ENCODE data around the gene ZIC5. TPM values are rescaled to one million over a fixed set of nuclear protein-coding genes. Genes with fewer than 3 reads are reported as not detected.

ZIC5 gene
- total and polyA plus RNA-seq, 9 of the 15 experiments (the other 6 are each of a cell fraction or from before 2014, with no cell fraction given): 0.57 to 2.0 (median 1.1) TPM

DNA sequence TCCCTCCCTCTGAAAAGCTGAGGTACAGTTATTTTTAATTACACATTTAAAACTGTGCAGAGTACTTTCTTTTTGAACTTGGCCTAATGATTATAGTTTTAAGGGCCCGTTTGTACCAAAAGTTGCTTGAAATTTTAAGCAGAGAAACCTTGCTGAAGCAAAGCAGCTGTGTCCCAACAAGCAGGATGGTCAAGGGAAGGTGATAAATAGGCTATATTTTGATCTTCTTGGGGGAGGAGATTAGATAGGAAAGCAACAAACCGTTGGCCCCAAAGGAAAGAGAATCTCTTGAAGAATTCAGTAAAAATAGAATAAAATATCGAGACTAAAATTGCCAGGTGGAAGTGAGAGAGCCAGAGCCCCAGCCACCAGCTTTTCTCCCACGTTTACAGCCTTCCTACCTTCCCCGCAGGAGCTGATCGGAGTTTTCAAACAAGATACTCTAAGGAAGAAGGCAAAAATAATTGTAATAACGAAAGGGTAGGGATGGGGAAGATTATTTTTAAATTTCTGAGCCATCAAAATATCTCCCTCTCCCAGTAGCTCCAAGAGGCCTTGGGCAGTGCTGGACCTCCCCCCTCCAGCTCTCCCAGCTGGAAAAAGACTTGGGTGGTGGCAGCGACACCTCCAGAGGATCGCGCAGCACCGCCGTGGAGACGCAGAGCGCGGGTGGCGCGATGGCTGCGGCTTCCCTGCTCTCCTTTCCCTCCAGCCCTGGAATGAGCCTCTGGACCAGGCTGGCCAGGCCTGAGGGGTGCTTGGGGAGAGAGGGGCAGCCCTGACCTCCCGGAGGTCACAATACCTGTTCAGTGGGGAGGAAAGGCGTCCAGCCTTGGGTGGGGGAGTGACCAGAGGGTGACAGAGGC is 15.8 kb upstream of the ZIC5 start:
- Histone ChIP-seq H3K4me3 (no peak overlapping the region), H3K9me3 (replicated peaks; ENCODE audit: control insufficient read depth, insufficient read depth, low read depth, low read length) (no peaks in the 10 kb centered on the region), H3K27me3 (ENCODE audit: control insufficient read depth in 2 of 2, insufficient read depth in 2 of 2, low read length in 2 of 2) (no peaks in the 10 kb centered on the region), H3K4me2 (ENCODE audit: insufficient read depth, low read length) (no peak overlapping the region), H3K9me1 (ENCODE audit: control insufficient read depth, insufficient read depth, low read length) (no peaks in the 10 kb centered on the region), H3K27ac (ENCODE audit: extremely low read depth, low read depth, low read length) (no peak overlapping the region), H3K36me3 (ENCODE audit: control insufficient read depth, insufficient read depth, low read length) (peaks cover 14% of the 10 kb centered on the region; the same call in 1 of the 3 replicates), H4K20me1 (replicated peaks; ENCODE audit: control insufficient read depth, insufficient read depth, low read length) (no peaks in the 10 kb centered on the region), H3K9ac (ENCODE audit: insufficient read depth in 1 of 2, low read depth in 2 of 2, low read length in 2 of 2) (no peak overlapping the region), H2AFZ (ENCODE audit: low read depth, low read length) (no peak overlapping the region), H3K79me2 (ENCODE audit: control insufficient read depth, insufficient read depth, low read length) (peaks cover 28% of the 10 kb centered on the region), H3K4me1 (replicated peaks in 1 of 2; ENCODE audit: control insufficient read depth in 2 of 2, insufficient read depth in 2 of 2, low read length in 2 of 2) (peaks cover 5 to 38% of the 10 kb centered on the region in 2 experiments; a peak in 3 of 5 replicates)
- intact Hi-C loops (cut with micrococcal nuclease): no loop called here
- WGBS (ENCODE audit: insufficient coverage, low coverage, missing lambda C conversion rate): 63% methylated on average over 8 of the region's 20 CpGs
- TF ChIP-seq, protein P1, sequence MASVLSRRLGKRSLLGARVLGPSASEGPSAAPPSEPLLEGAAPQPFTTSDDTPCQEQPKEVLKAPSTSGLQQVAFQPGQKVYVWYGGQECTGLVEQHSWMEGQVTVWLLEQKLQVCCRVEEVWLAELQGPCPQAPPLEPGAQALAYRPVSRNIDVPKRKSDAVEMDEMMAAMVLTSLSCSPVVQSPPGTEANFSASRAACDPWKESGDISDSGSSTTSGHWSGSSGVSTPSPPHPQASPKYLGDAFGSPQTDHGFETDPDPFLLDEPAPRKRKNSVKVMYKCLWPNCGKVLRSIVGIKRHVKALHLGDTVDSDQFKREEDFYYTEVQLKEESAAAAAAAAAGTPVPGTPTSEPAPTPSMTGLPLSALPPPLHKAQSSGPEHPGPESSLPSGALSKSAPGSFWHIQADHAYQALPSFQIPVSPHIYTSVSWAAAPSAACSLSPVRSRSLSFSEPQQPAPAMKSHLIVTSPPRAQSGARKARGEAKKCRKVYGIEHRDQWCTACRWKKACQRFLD (CRISPR knock-in tag; IDR thresholded peaks at IDR 0.05): no peak
- TF ChIP-seq POLR2G (IDR thresholded peaks at IDR 0.05; ENCODE audit: low read depth, low read length): peak; percentile 48
- TF ChIP-seq, protein P2, sequence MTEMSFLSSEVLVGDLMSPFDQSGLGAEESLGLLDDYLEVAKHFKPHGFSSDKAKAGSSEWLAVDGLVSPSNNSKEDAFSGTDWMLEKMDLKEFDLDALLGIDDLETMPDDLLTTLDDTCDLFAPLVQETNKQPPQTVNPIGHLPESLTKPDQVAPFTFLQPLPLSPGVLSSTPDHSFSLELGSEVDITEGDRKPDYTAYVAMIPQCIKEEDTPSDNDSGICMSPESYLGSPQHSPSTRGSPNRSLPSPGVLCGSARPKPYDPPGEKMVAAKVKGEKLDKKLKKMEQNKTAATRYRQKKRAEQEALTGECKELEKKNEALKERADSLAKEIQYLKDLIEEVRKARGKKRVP (CRISPR knock-in tag; IDR thresholded peaks at IDR 0.05): no peak
- TF ChIP-seq, protein P3, sequence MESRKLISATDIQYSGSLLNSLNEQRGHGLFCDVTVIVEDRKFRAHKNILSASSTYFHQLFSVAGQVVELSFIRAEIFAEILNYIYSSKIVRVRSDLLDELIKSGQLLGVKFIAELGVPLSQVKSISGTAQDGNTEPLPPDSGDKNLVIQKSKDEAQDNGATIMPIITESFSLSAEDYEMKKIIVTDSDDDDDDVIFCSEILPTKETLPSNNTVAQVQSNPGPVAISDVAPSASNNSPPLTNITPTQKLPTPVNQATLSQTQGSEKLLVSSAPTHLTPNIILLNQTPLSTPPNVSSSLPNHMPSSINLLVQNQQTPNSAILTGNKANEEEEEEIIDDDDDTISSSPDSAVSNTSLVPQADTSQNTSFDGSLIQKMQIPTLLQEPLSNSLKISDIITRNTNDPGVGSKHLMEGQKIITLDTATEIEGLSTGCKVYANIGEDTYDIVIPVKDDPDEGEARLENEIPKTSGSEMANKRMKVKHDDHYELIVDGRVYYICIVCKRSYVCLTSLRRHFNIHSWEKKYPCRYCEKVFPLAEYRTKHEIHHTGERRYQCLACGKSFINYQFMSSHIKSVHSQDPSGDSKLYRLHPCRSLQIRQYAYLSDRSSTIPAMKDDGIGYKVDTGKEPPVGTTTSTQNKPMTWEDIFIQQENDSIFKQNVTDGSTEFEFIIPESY (CRISPR knock-in tag; IDR thresholded peaks at IDR 0.05): peak; percentile 50; the same call in 1 of the 2 replicates
- ChIA-PET CTCF (ENCODE audit: low intra/inter-chr PET ratio) (no interaction called here), POLR2A (interaction anchor here (0.5 to 0.7 kb wide), 3 partner anchors 57 to 158 kb away, joined by 3 to 4 read pairs (median 3); no protein-coding TSS in a partner anchor)
- ATAC-seq (no peak), FAIRE-seq (no peak), DNase-seq (ENCODE audit: extremely low read depth in 1 of 4, low spot score in 3 of 4) (no peak)
- in situ Hi-C loops (cut with MboI): no loop called here
- no TSS peak for BruUV-seq (replicated peaks)

Data from K562 (cell line).